HG03066 (cell line): ENCODE data around the gene PLXNA4.

Experiments
- ATAC-seq: cut with Tn5 transposase; IDR thresholded peaks from one replicate; pipeline ENCODE4 v1.9.1; 2021; ENCODE audit warnings: low read depth; ENCODE audit not compliant: unreplicated experiment

The PLXNA4 gene

DNA sequence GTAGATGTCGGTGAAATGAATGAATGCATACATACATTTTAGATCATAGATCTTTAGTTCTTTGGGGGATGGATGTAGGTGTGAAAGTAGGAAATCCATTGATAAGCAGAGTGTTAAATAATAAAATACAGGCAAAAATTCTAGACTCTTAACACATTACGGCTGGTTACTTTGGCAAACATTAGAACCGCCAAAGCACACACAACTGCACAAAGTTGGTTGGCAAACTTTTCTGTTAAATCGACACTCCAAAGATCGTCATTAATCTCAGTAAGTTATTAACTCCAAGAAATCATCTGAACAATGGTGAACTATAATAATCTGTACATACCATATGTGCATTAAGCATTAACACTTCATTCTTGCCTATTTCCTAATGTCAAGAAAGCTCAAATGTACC, 231.2 kb downstream of the PLXNA4 start:
- ATAC-seq = no peak

DNA sequence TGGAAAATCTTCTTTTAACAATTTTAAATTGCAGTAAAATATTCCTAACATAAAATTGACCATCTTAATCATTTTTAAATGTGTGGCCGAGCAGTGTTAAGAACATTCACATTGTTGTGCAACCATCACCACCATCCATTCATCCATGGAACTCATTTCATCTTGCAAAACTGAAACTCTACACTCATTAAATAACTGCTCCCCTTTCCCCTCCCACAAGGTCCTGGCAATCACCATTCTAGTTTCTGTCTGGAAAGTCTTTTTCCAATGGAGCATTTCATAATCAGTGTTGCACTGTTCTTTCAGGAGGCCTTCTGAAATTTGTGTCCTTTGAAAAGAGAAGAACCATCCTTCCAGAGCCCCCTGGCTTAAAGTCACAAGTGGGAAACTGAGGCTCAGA, 233.1 kb downstream of the PLXNA4 start:
- ATAC-seq = no peak

DNA sequence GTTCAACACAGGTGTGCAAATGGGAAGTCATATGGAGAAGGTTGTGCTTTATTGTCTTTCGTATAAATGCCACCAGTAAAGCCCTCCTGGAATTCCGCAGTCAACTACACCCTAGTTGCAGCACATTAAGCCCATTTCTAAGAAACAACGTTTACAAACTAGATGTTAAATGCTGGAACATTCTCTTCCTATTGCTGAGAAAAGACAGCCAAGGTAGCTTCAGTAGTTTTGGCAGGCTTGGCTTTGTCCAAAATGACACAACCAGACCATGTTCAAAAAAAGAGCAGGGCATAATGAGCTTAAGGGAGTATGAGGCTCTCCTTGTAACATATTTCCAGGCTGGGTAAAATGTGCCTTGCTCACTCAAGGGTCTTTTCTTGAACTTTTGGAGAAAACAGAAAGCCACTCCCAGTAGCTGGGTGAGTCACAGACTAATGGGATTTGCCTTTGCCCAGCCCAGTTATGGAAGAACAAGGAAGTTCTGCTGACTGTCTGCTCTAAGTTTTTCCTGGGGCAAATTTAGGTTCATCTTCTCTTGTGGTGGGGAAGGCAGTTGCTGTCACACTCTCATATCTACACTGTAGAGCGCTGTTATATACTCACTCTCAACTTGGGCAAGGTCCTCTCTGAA, 238.7 kb downstream of the PLXNA4 start:
- ATAC-seq = no peak

DNA sequence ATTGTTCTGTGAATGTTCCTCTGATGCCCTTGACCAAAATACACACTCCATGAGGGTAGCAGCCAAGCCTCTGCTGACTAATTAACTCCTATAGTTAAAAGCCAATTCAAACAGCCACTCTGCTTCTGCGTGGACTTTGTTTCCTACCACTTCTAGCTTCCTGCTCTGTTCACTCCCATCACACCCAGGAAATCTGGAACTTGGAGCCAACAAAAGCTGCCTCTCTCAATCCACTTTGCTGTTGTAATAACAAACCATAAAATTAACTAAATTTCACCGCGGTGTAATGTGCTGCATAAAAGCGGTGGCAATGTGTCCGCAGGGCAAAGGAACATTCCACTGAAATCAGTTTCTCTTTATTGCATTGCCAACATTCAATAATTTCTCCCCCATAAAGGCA, 239.5 kb downstream of the PLXNA4 start:
- ATAC-seq = no peak

DNA sequence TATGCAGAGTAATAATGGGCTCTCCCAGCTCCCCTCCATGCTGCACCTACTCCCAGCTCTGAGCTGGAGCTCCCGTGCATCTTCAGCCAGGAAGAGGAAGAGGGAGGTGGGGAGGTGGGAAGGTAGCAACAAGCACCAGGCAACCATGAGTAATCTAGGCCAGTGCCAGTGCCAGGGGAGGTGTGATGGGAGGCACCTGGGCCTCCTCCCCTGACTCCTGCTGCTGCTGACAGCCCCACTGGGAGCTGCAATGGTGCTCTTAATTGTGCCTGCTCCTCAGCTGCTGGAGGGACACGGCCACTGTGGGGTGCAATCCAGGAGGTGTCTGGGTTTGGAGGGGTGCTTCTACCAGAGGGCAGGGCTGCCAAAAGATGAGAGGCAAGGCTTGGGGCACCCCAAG, 243.0 kb downstream of the PLXNA4 start:
- ATAC-seq = no peak

DNA sequence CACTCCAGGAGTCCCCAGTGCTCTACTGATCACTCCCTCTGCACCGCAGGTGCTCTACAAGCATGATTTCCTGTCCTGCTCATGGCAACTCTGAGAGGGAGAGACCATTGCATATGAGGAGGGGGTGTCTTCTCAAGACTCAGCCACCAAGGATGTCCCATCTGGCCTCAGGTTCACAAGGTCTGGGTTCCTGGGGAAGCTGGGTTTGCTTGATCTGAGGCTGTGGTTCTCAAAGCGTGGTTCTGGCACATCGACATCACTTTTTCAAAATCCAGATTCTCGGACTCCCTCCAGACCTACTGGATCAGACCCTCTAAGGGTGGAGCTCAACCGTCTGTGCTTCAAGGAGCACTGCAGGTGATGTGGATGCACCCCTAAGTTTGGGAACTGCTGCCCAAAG, 247.5 kb downstream of the PLXNA4 start:
- no peak for ATAC-seq

DNA sequence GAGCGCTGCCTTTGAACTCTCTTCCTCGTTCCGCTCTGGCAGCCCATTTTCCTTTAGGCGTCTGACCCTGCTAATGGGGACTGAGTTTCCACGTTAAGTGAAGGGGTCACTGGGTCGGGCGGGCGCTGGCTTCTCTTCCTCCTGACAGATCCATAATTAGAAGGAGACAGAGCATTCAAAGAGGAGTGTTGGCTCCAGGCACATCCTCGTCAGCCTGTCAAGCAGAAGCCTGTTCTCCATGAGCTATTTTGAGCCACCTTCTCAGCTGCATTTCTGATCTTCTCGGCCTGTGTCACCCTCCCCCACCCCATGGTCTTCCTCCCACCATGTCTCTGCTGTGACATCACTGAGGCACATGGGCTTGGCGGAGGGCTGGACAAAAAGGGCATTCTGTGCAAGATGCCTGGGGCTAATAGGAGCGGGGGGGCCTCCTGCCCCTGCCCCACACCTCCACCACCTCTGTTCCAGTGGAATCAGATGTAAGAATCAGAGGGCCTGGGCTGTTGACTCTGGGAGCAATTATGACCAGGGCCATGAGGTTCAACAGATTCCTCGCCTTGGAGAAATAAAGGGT, 248.1 kb downstream of the PLXNA4 start:
- ATAC-seq = no peak

DNA sequence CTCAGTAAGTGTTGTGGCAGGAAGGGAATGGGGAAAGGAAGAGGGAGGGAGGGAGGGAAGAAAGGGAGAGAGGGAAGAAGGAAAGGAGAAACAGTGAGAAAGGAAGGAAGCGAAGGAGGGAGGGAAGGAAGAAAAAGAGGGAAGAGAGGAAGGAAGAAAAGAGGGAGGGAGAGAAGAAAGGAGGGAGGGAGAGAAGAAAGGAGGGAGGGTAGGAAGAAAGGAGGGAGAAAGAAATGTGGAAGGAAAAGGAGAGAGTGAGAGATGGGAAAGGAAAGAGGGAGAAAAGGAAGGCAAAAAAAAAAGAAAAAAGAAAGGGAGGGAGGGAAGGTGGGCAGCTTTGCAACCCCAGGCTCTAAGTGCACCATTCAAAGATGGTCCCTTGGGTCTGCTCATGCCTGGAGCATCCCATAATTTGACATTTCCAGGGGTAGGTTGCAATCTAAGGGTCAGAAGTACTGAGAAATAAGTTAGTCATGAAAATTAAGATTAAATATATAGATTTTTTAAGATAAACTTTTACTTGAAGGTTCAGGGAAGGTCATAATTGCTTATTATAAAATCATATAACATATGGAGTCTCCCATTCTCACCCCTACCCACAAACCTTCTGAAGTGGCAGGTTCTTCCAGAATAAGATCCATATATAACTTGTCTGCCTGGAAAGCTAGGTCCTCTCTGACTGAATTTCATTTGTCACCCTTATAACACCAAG, 249.2 kb downstream of the PLXNA4 start:
- ATAC-seq = no peak

DNA sequence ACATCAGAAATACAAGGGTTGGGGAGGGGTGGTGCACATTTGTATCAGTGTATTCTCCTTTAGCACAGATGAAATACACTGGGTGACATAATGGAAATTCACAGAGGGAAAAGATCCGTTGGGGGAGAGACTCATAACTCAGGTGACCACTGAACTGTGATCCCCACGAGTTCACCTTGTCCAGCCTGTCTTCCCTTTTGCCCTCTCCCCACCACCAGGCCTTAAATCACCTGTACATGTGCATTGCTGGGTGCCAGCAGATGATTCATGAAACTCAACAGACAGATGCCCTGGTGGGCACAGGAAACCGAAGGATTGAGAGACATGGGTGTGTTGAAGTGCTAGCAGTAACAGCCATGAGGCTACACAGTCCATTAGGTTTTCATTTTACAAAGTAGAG, 253.3 kb downstream of the PLXNA4 start:
- no peak for ATAC-seq

DNA sequence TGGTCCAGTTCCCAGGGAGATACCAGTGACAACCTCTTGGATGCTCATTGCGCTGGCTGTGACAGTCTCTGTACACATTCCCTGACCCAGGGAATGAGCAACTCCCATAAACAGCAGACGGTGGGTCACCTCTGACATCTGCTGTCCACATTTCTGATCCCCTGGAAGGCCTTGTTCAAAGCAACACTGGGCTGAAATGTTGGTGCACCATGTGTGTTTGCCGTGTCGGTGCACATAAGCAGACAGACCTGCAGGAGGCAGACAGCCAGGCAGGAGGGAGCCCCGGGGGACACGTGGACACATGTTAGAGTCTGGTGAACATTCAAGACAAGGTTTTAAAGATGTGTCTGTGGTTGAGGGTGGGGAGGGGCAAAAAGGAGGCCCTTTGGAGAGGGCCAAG, 254.9 kb downstream of the PLXNA4 start:
- ATAC-seq = no peak

DNA sequence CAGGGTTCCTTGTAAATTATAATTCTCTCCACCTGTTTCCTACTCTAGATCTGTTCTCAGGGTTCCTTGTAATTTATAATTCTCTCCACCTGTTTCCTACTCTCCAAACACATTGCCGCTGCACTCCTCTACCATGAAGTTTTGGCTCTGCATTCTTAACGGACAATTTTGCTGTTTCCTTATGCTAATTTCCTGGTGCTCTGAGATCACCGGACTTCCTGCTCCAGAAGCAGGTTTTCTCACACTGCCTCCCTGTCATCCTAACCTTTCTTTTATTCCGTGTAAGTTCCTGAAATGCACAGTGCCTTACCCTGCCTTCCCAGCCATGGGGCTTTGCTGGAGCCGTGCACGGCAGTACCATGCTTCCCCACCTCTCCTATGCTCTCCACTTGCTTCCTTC, 256.8 kb downstream of the PLXNA4 start:
- ATAC-seq = no peak

DNA sequence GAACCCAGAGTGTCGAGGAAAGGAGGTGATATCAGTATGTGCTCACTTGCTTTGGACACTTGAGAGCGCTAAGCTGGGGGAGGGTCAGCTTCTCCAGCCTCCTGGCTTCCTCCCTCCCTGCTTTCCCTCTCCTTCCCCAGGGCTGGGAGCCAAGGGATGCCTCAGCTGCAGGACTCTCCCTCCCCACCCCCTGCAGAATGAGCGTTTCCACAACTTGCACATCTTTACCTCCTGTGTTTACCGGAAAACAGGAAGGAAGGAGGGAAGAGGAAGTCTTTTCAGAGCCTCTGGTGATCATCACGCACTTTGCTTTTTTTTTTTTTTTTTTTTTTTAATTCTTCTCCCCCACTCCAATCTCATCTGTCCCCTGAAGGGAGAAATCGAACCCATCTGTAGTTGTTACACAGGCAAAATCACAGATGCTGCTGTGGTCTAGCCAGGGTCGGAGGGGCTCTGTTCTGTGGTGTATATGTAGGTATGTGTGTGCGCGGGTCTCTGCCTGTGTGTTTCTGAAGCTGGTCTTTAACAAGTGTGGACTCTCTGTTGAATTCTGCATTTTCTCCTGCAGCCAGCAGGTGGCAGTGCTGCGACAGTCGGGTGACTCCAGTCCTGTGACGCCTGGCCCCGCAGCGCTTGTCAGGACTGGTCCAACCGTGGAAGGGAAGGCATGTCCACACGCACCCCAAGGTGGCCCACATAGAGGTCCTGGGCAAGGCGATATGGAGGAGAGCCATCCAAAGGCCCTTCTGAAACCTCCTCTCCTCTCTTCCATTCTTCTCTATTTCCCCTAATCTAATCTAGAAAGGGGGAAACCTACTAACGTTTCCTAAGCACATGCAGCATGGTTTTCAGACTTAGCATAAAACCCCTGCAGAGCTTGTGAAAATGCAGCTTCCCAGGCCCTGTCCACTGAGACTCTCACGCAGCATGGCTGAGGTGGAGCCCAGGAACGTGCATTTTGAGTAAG, 257.6 kb downstream of the PLXNA4 start:
- ATAC-seq = peak; percentile 92

DNA sequence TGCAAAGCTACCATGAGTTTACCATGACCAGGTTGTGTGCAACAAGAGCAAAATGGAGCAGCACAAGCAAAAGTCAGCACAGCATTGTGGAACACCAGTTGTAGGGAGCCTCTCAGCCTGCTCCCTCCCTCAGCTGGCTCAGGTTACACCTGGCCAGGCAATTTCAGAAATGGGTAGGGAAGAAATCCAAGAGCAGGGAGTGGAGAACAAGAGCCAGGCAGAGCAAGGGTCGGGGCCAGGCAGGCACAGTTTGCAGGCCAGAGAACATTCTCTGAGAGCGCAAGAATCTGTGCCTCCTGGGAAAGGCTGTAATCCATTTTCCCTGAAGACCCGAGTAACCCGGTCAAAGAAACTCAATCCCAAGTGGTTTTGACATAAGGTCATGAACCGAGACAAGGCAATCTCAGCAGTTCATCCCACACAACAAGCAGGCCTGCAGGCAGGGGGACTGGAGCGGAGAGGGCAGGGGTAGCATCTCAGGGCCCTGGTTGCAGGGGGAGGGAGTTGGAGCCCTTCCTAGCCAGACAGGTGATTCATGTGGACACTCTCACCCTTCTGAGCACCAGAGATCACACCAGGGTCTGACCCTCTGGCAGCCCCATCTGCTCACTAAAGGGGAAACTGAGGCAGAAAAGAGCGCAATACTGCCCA, 258.4 kb downstream of the PLXNA4 start:
- ATAC-seq = no peak

DNA sequence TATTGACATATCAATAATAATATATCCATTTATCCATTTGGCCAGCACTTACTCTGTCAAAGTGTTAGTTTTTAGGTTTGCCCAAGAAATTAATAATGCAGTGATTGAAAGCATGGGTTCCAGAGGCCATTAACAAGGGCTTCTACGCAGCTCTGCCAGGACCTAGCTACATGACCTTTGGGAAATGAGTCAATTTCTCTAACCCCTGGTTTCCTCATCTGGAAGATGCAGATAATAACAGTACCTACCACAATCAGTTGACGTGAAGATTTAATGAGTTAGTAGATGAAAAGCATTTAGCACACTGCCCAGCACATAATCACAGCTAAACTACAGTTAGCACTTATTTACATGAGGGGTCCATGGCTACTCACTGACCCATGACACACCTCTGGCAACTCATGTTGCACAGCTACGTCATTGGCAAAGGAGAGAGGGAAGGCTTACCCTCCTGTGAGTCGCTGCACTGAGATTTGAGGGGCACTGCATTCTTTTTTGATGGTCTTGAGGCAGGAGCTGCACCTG, 263.7 kb downstream of the PLXNA4 start:
- ATAC-seq = no peak

DNA sequence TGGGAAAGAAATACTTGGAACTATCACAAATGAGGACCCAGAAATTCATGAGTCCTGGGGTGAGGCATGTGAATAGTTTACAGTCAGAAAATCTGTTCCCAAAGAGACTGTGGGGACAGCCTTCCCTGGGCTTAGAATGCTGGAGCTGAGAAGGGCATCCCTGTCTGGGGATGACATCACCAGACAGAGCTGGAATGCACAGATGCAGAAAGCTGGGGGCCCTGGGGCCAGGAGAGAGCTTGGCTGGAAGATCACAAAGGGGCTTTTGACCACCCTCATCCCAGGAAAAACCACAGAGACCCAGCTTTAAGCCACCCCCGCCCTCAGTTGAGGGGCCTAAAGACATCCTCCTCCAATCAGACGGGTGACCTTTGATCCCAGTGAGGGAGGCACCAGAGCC, 264.5 kb downstream of the PLXNA4 start:
- no peak for ATAC-seq

DNA sequence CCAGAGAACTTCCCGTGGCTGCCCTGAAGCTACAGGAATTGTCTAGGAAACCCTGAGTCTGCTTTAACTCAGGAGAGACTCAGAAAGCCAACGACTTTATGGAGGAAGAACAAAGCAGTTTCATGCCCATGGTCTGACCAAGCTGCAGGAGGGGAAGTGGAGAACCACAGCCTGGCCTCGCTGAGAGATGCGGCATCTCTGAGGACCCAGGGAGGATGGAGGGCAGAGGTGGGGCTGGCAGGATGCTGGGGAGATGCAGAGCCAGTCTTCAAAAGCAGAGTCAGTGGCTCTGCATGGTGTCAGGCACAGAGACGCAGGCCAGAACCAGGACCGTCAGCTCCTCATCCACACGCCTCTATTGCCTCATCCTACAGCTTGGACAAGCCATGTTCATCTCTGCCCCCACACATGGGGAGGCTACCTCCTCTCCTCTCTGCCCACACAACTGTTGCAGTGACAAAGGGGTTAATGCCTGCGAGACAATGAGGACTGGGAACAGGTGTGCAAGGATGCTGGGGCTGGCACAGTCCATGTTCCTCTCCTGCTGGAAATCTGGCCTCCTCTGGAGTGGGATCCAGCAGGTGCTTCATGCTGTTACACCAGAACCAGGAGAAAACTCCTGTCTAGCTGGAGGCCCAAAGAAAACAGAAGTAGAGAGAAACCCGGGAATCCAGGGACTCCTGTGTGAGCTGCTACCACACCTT, 267.0 kb downstream of the PLXNA4 start:
- no peak for ATAC-seq

DNA sequence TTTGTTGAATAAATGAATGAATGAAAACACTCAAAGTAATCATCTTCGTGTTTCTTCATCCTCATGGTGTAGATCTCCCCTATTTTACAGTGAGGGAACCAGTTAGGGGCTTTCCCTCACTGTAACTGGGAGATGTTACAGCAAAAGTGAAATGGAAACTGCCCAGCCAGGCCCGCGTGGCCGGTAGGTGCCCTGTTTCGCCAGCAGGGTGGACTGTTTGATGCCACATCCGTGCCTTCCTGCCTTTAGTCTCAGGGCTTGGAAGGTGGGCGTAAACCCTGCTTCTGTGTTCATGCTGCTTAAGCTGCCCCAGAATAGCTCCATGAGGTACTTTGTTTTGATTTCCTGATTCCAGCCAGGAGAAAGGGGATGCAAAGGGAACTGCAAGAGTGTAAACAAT, 268.8 kb downstream of the PLXNA4 start:
- no peak for ATAC-seq

DNA sequence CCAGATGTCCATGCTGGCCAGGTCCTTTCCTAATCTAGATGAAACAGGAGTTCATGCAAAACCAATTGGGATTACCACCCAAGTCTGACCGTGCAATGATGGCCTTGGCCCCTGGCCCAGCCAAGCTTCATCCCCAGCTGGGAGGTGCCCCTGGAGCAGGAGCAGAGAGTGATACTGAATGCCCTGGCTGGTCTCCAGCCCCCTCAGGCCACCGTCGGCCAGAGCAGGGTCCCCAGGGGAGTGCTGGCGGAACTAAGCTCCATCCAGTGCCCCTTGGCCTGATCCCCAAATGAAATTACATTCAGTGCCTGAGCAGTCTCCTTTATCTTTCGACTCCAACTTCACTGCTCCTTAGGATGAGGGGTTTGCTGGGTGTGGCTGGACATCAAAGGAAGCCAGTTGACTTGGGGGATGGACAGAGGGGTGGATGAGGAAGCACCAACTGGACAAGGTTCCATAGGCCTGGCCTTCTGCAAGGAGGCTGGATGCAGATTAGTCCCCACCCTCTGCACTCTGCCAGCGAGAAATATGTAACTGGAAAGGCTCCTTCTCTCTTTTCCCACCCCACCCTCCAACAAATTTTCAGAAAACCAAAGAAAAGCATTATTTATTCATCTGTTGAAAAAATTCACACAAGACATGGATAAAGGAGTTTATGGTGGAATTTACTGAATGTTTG, 275.5 kb downstream of the PLXNA4 start:
- ATAC-seq = no peak

DNA sequence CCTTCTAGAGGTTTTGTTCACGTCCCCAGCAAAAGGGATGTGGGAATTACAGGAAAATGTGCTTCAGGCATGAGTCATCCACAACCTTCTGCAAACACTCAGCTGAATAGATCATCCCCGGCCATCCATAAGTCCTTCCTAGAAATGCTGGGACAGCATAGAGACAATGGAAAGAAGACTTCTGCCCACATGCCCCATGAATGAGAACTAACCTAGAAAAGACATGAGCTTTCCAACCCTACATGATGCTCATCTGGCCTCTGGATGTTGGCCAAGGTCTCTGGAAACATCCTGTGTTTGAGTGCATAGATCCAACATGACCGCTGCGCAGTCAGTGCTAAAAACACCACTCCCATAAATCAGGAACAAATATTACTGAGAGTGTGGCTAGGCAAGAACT, 277.5 kb downstream of the PLXNA4 start:
- ATAC-seq = no peak
